ENCODE results near the gene FBL.

GRCh38 chr19:39852882-39853281, 6.7 kb upstream of the FBL start:
- TF ChIP-seq CTCF (IDR thresholded peaks at IDR 0.05; ENCODE audit: low read length) = no peak
- TF ChIP-seq EZH2phosphoT487 (IDR thresholded peaks at IDR 0.05; ENCODE audit: low read length) = no peak

Measured in MM.1S (cell line).